Prostate gland (tissue), 2 donors: ENCODE measurements around the gene BEX3. TPM values are rescaled to one million over a fixed set of nuclear protein-coding genes. Genes with fewer than 3 reads are reported as not detected.

ENCODE experiments used
- DNase-seq: peaks from one replicate; pipeline ENCODE4 v3.0.0-alpha.2; 2019; ENCODE audit warnings: low spot score
- H3K27ac ChIP-seq, 2 donors: fragments of 200-600 bp; sonication (generic); 2 replicates each; pipeline ENCODE4 v1.5.1; 2017 to 2019
- H3K27me3 ChIP-seq: fragments of 200-600 bp; sonication (generic); replicated peaks from 2 replicates; pipeline ENCODE4 v1.5.1; 2019; ENCODE audit not compliant: insufficient read depth
- H3K36me3 ChIP-seq, 2 donors: fragments of 200-600 bp; sonication (generic); 1 replicate in 1 of 2; 2 replicates in 1 of 2; pipeline versions ENCODE4 v1.5.1 to v1.8.1; 2017 to 2019
- H3K4me1 ChIP-seq: fragments of 200-600 bp; sonication (generic); replicated peaks from 2 replicates; pipeline ENCODE4 v1.5.1; 2019
- H3K4me3 ChIP-seq, 2 donors: fragments of 200-600 bp; sonication (generic); 2 replicates each; pipeline ENCODE4 v1.5.1; 2017 to 2019
- H3K9me3 ChIP-seq: fragments of 200-600 bp; sonication (generic); 2 replicates; pipeline ENCODE4 v1.5.1; 2017
- POLR2A ChIP-seq: fragments of 450-650 bp; IDR thresholded peaks from one replicate; pipeline ENCODE4 v1.6.1; 2016; ENCODE audit warnings: antibody characterized with exemption, mild to moderate bottlenecking
- POLR2AphosphoS5 ChIP-seq: sonication (generic); formaldehyde crosslinking; IDR thresholded peaks from one replicate; pipeline ENCODE4 v1.6.1; 2017; ENCODE audit warnings: antibody characterized with exemption
- WGBS: methylation state at CpG from one replicate; pipeline ENCODE4 v1.1.5; 2018; 5-methylcytosine and 5-hydroxymethylcytosine counted together
- intact Hi-C: fragments of 100-400 bp; cut with DNase I; formaldehyde crosslinking; loops from one replicate; pipeline ENCODE4 v1.14.2; 2022
- total RNA-seq, 2 donors: library from RNA; depleted of rRNA; stranded (reverse); fragments of >200 nt; gene quantifications; one replicate each; pipeline ENCODE4 v1.1.0, GENCODE V29; 2016
- TF ChIP-seq, protein P1 (sequence below), 4 experiments: fragments of 200-600 bp in 2 of 4; fragments of 450-650 bp in 2 of 4; sonication (generic) in 2 of 4; IDR thresholded peaks; 1 replicate in 3 of 4; 2 replicates in 1 of 4; pipeline ENCODE4 v1.5.1; 2016 to 2019; ENCODE audit warnings: antibody characterized with exemption in 4 of 4, mild to moderate bottlenecking in 2 of 4, moderate library complexity in 2 of 4

Gene BEX3
- total RNA-seq, 2 donors from 2014 or later = 249 to 418 TPM

GRCh38 chrX:103343105-103343504, 33.2 kb upstream of the BEX3 start:
- Histone ChIP-seq H3K27me3 (no peaks in the 10 kb centered on the region), H3K4me1 (no peaks in the 10 kb centered on the region), H3K36me3 (no peaks in the 10 kb centered on the region), H3K4me3 (no peak overlapping the region), H3K27ac (no peak overlapping the region), H3K9me3 (no peaks in the 10 kb centered on the region)
- TF ChIP-seq POLR2AphosphoS5 (peak; percentile 16), POLR2A (no peak)
- TF ChIP-seq, protein P1, sequence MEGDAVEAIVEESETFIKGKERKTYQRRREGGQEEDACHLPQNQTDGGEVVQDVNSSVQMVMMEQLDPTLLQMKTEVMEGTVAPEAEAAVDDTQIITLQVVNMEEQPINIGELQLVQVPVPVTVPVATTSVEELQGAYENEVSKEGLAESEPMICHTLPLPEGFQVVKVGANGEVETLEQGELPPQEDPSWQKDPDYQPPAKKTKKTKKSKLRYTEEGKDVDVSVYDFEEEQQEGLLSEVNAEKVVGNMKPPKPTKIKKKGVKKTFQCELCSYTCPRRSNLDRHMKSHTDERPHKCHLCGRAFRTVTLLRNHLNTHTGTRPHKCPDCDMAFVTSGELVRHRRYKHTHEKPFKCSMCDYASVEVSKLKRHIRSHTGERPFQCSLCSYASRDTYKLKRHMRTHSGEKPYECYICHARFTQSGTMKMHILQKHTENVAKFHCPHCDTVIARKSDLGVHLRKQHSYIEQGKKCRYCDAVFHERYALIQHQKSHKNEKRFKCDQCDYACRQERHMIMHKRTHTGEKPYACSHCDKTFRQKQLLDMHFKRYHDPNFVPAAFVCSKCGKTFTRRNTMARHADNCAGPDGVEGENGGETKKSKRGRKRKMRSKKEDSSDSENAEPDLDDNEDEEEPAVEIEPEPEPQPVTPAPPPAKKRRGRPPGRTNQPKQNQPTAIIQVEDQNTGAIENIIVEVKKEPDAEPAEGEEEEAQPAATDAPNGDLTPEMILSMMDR (IDR thresholded peaks at IDR 0.05) = peak; percentile 16 to 63 (median 54)
- intact Hi-C loops = loop anchor here (5.0 kb wide), 1 partner anchor 119 kb away; no protein-coding TSS in a partner anchor
- 0% methylated on average over 2 of the region's 2 CpGs for WGBS
- peak; percentile 16 for DNase-seq

DNA sequence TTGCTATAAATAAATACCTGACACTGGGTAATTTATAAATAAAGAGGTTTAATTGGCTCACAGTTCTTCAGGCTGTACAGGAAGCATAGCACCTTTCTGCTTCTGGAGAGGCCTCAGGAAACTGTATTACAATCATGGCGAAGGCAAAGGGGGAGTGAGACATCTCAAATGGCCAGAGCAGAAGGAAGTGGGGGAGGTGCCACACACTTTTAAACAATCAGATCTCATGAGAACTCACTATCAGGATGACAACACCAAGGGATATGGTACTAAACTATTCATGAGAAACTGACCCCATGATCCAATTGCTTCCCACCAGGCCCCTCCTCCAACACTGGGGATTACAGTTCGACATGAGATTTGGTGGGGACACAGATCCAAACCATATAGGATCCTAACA, 31.7 kb upstream of the BEX3 start:
- no peaks in the 10 kb centered on the region for H3K9me3 ChIP-seq
- TF ChIP-seq, protein P1 (IDR thresholded peaks at IDR 0.05) = no peak
- TF ChIP-seq POLR2AphosphoS5 = no peak
- no peak for TF ChIP-seq POLR2A
- H3K27me3 ChIP-seq = no peaks in the 10 kb centered on the region
- WGBS = 75% methylated on average over 2 of the region's 2 CpGs
- H3K4me3 ChIP-seq = no peak overlapping the region
- no peak overlapping the region for H3K27ac ChIP-seq
- H3K4me1 ChIP-seq = no peaks in the 10 kb centered on the region
- no peak for DNase-seq
- H3K36me3 ChIP-seq = no peaks in the 10 kb centered on the region
- intact Hi-C loops = loop anchor here (5.0 kb wide), 1 partner anchor 118 kb away; no protein-coding TSS in a partner anchor

DNA sequence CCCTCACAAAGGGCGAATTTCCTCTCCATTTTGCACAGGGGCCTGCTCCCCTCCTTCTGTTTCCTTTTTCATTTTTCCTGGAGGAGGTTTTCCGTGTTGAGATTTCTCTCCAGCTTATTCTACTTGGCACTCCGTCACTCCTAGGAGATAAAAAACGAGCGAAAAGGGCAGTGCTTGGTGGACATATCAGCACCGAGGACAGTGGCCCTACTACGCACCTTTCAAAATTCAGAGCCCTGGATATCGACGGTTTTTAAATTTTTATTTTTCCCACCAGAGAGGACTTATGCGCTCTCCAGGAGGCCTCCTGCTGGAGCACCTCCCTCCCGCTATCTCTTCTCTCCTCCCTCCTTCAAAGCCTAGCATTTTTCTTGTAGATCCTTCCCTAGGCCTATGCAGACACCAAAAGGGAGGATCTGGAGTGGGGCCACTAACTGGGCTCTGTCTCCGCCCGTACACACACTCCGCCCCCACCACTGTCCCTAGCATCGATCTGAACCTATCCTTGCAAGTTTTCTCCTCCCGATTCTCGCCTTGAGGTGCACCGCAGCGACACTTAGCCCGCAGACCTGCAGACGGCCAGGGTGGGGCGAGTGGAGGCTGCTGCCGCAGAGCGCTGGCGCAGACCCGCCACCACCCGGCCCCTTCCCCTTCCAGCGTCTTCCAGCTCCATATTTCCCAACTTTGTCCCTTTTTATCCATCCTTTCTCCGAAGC, 28.5 kb upstream of the BEX3 start:
- no peaks in the 10 kb centered on the region for H3K9me3 ChIP-seq
- TF ChIP-seq, protein P1 (IDR thresholded peaks at IDR 0.05) = no peak
- no peak for TF ChIP-seq POLR2AphosphoS5
- no peak for TF ChIP-seq POLR2A
- intact Hi-C loops = no loop called here
- H3K4me3 ChIP-seq = no peak overlapping the region
- no peaks in the 10 kb centered on the region for H3K4me1 ChIP-seq
- no peak overlapping the region for H3K27ac ChIP-seq
- H3K27me3 ChIP-seq = no peaks in the 10 kb centered on the region
- no peaks in the 10 kb centered on the region for H3K36me3 ChIP-seq
- WGBS = 66% methylated on average over 28 of the region's 29 CpGs
- no peak for DNase-seq

DNA sequence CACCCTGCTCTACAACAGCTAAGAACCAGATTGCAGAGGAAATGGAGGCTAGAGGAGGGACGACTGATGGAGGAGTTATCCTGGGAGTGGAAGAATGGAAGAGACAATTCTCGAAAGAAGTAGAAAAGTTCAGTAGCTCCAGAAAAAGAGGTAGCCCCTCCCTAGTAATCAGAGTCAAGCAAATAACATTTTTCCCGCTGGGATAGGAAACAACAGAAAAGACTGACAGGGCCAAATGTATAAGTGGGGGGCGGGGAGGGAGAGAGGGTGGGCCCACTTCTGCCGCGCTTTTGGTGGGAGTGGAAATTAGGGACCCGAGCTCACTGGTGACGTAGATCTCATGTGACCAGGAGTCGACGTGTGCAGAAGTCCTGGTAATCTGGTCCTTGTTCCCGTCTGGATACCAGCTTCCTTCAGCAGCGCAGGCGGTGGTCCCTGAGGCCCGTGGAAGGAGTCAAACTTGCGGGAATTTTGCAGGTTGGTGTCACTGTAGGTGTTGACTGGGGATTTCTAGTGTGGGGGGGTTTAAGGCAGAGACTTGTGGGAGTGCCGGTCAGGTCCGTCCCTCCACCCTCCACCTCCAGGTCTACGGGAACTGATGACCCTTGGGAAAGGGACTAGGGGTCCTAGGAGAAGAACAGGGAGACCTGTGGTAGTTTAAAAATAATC, 20.1 kb upstream of the BEX3 start, which contains the start of gene TCEAL9:
TCEAL9 (plus strand) TSS at position 377 of the 669 bp plus-strand sequence. CDS start 1,179 bp downstream, outside the sequence.
- H3K9me3 ChIP-seq = no peaks in the 10 kb centered on the region
- 0% methylated on average over 14 of the region's 18 CpGs for WGBS
- intact Hi-C loops = no loop called here
- no peaks in the 10 kb centered on the region for H3K27me3 ChIP-seq
- no peaks in the 10 kb centered on the region for H3K36me3 ChIP-seq
- H3K4me1 ChIP-seq = no peaks in the 10 kb centered on the region
- TF ChIP-seq POLR2A (peak; percentile 77), POLR2AphosphoS5 (peak; percentile 85)
- TF ChIP-seq, protein P1 (IDR thresholded peaks at IDR 0.05) = no peak
- peak within 1 kb of the TSS; percentile 92 for H3K27ac ChIP-seq
- H3K4me3 ChIP-seq = peak within 1 kb of the TSS; percentile 51 to 54
- DNase-seq = peak; percentile 40
